ENCODE data around the gene EBP.

DNA sequence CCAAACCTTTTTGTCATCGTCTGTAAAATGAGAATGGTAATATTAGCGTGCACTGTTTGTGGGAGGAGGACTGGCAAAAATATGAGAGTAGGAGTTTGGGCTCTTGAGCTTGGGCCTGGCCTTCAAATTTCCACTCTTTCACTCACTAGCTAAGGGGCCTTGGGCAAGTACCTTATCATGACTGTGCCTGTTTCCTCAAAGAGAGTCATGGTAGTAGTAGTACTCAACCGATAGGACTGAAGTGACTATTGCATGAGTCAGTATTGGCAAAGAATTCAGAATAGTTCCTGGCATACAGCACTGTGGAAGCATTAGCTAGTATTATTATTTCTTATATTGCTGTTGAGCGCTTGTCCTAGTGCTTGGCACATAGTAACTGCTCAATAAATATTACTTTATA is 36.7 kb downstream of the EBP start:
- TF ChIP-seq, protein P1, sequence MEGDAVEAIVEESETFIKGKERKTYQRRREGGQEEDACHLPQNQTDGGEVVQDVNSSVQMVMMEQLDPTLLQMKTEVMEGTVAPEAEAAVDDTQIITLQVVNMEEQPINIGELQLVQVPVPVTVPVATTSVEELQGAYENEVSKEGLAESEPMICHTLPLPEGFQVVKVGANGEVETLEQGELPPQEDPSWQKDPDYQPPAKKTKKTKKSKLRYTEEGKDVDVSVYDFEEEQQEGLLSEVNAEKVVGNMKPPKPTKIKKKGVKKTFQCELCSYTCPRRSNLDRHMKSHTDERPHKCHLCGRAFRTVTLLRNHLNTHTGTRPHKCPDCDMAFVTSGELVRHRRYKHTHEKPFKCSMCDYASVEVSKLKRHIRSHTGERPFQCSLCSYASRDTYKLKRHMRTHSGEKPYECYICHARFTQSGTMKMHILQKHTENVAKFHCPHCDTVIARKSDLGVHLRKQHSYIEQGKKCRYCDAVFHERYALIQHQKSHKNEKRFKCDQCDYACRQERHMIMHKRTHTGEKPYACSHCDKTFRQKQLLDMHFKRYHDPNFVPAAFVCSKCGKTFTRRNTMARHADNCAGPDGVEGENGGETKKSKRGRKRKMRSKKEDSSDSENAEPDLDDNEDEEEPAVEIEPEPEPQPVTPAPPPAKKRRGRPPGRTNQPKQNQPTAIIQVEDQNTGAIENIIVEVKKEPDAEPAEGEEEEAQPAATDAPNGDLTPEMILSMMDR (IDR thresholded peaks at IDR 0.05; ENCODE audit: control extremely low read depth in 1 of 3, insufficient read depth in 1 of 3, low read depth in 1 of 3, low read length in 3 of 3) = no peak
- TF ChIP-seq TBP (IDR thresholded peaks at IDR 0.05; ENCODE audit: low read depth, low read length) (no peak), EZH2 (IDR thresholded peaks at IDR 0.05; ENCODE audit: low read depth, low read length, severe bottlenecking) (no peak), POLR2A (IDR thresholded peaks at IDR 0.05; ENCODE audit: control extremely low read depth in 1 of 2, low read depth in 2 of 2, low read length in 2 of 2) (no peak), RFX5 (IDR thresholded peaks at IDR 0.05; ENCODE audit: borderline replicate concordance, low read depth, low read length) (no peak), USF2 (IDR thresholded peaks at IDR 0.05; ENCODE audit: low read length) (no peak), MAX (IDR thresholded peaks at IDR 0.05) (no peak), SIRT6 (IDR thresholded peaks at IDR 0.05; ENCODE audit: low read length) (no peak), JUND (IDR thresholded peaks at IDR 0.05; ENCODE audit: low read length) (no peak), POLR2AphosphoS5 (IDR thresholded peaks at IDR 0.05; ENCODE audit: low read depth, low read length) (no peak)
